GM18861 (cell line): ENCODE data around the gene TCF7L1.
"Not testable (repeated sequence)": the region's sequence is repeated elsewhere in the genome, so short reads cannot be mapped to it uniquely, and the experiment has no call there.

Experiments
- ATAC-seq: cut with Tn5 transposase; IDR thresholded peaks from one replicate; pipeline ENCODE4 v1.9.1; 2021; ENCODE audit not compliant: unreplicated experiment

The TCF7L1 gene

GRCh38 chr2:85132397-85132796 lies 795 bp upstream of the TCF7L1 start:
- ATAC-seq = no peak

- ATAC-seq = no peak
These were observed 611 bp downstream of the TCF7L1 start for GRCh38 chr2:85133751-85134254.

- no peak for ATAC-seq
These were observed 1.2 kb downstream of the TCF7L1 start for GRCh38 chr2:85134255-85134895.

DNA sequence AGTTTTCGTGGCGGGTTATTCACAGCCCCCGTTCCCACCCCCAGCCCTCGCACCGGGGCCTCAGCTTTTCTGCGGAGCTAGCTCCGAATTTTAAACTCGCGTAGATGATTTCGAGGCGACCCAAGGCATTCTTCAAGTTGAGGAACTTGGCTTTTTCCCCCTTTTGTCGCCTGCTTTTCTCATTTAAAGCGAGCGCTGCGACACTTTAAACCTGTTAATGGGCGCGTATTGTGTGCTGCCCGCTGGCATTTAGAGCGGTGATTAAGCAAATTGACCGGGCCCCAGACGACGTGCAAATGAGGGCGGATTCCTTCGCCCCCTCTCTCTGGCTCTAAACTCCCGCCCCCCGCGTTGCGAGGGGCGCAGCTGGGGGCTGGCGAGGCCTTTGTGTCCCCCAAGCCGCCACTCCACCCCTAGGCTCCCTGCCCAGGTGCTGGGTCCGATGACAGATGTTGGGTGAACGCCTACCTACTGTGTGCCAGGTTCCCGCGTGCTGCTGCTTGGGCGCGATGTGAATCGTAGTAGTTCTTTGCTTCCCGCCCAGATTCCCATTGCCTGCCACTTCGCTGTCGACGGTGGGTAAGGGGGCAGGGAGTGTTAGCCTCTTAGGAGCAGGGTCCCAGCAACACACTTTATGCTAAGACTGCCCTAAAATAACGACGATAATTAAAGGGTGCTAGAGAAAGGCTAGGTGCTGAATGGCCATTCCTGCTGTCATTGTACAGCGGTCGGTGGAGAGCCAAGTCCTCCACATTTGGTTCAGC lies 1.9 kb downstream of the TCF7L1 start:
- no peak for ATAC-seq

DNA sequence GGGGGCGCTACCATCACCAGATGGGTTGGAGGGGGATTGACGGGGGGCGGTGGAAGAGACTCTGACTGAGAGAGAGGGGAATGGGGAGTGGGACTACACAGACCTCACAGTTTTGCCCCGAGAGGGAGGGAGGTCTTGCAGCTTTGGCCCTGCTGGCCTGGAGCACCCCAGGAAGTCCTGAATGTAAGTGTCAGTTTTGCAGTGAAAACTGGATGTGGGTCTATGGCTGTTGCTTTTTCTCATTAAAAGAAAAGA lies 2.4 kb downstream of the TCF7L1 start:
- ATAC-seq = no peak

GRCh38 chr2:85137156-85137555 lies 4.0 kb downstream of the TCF7L1 start:
- no peak for ATAC-seq

GRCh38 chr2:85143463-85144082 lies 10.4 kb downstream of the TCF7L1 start:
- ATAC-seq = no peak

DNA sequence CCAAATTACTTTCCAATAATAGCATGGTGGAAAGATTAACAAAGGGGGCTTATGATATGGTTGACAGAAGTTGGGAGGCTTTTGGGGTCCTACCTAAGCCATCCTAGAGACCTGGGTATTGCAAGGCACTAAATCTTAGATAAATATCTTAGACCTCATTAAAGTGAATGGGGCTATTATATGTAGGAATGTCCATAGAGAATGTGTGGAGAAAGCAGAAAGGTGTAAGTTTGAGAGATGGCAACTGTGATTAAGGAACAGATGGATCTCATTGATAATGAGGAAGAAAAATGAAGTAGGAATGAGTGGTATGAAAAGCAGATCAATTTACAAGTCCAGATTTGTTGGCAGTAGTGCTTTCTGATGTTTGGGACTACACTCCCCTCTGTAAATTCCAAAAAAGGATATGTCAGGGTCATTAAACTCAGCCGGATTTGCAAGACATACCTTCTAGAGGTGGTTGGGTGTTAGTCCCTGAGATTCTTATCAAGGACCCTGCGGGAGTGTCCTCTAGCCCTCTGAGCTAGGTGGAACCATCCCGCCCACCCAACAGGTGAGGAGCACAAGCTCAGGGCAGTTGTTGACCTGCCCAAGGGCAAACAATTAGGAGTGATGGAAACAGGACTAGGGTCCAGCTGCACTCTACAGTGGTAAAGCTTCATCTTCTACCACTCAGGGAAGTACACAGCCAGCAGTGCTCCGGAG lies 12.1 kb downstream of the TCF7L1 start:
- ATAC-seq = no peak

GRCh38 chr2:85148190-85148589 lies 15.0 kb downstream of the TCF7L1 start:
- no peak for ATAC-seq

- ATAC-seq = no peak
These were observed 17.8 kb downstream of the TCF7L1 start for GRCh38 chr2:85151026-85151425.

DNA sequence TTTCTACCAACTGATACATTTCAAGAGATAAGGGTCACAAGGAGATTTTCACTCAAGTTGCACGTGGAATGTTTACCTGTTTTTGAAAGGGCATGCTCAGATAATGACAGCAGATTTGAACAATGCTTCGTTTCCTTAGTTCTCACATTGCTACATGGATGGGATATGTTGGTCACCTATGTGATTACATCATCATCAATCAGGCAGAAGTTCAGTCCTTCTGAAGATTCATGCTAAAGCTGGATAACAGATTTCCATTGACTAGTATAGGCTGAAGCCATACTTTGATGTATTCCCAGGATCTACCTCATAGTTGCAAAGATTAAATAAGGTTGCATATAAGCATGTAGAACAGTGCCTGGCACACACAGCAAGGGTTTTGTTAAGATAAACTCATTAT lies 19.7 kb downstream of the TCF7L1 start:
- no peak for ATAC-seq

- no peak for ATAC-seq
These were observed 21.0 kb downstream of the TCF7L1 start for GRCh38 chr2:85154048-85154753.

DNA sequence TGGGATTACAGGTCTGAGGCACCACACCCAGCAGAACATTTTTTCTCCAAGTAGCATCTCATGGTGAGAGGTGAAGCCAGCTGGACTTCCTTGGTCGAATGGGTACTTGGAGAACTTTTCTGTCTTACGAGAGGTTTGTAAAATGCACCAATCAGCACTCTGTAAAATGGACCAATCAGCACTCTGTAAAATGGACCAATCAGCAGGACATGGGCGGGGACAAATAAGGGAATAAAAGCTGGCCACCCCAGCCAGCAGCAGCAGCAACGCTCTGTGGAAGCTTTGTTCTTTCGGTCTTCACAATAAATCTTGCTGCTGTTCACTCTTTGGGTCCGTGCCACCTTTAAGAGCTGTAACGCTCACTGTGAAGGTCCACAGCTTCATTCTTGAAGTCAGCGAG lies 21.9 kb downstream of the TCF7L1 start:
- not testable (repeated sequence) for ATAC-seq

DNA sequence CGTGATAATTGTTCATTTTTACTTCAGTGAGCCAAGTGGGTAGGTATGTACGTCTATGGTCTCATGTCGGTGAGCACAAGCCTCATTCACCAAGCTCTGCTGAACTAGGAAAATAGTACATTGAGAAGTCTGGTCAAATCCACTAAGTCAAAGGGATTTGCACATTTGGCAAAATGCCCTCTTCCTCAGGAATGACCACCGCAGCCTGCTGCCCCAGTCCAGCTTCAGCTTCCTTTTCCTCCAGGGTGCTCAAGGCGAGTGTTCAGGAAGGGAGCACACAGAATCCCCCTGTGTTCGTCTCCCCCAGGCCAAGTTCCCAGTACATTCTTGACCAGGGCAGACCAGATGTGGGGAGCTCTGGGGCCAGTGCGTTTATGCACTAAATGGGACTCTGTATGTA lies 23.0 kb downstream of the TCF7L1 start:
- ATAC-seq = no peak

GRCh38 chr2:85156619-85157018 lies 23.4 kb downstream of the TCF7L1 start:
- ATAC-seq = no peak

GRCh38 chr2:85157345-85157744 lies 24.2 kb downstream of the TCF7L1 start:
- no peak for ATAC-seq

DNA sequence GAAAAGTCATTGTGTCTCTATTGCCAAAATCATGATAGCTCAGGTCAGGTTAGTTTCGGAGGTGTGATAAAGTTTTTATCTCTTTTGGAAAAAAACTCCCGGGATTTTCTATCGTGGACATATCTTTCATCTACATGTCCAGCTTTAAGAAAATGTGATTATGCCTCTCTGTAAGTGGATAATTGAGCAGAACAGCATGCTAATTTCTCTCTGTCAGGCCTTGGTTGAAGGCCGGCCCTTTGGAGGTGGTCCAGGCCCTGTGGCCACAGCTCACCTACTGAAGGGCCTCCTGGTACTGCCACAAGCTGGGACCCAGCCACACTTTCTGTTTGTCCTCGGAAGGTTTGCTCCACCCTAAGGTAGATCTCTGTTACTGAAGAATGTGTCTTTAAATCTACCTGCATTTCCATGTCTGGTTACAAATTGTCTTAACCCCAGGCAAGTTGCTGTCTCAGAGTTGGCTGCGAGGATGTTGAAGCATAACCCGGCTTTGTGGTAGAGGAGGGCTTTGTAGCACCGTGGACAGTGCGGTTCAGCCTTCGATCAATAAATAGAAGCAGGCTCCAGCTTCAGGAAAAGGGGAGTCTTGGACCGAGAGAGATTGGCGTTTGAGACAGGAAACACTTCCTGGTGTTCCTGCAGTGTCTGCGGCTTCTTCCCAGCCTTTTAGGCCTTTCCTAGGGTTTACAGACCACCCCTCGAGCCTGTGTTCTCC lies 25.5 kb downstream of the TCF7L1 start:
- no peak for ATAC-seq

GRCh38 chr2:85159589-85159988 lies 26.4 kb downstream of the TCF7L1 start:
- ATAC-seq = no peak

DNA sequence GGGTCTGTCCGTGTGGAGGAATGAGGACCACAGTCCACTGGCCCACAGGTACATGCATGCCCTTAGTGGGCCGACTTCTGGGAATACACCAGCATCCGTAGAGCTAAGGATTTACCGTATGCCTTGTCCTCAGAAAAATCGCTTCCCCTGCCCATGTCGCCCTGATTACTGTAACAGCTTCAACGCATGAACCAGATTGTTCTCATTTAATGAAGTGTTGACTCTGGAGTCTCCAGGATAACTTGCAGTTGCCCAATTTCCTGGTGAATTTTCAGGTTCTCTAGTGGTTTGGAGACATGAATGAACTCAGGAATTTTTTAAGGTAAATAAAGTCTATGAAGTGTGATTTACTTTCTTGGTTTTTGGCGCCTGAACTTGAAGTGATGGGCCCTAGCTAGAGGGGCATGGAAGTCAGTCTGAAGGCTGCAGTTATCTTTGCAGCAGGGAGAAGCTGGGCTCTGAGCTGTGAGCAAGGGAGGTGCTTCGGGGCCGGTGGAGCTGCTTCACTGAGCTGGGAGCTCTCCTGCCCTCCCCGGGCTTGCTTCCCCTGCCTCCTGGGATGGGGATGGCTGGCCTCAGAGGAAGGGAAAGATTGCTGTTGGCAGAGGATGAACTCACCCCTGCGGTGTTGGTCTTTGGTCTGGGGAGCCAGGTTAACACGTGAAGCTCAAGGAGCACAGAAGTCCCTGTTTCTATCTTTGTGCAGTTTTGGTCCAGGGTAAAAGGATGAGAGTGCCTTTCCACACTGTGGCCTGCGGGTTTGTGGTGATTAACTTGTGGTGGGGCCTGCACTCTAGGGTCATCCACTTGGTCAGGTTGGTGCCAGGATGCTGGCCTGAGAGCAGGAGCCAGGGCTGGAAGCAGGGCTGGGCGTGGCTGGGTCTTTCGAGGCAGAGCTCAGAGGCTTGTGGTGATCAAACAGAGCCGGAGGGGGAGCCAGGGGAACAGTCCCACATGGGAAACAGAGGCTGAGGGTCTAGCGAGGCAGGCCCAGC lies 28.1 kb downstream of the TCF7L1 start:
- ATAC-seq = no peak
